Duodenal mucosa (tissue), 2 donors: Measurements from ENCODE around the gene ETFDH.
"Not testable (repeated sequence)": the region's sequence is repeated elsewhere in the genome, so short reads cannot be mapped to it uniquely, and the experiment has no call there.

Source experiments
- H3K27ac ChIP-seq: one replicate; pipeline ENCODE4 v1.7.0; 2013; ENCODE audit warnings: low read depth, low read length
- H3K27me3 ChIP-seq, 2 donors: one replicate each; pipeline ENCODE4 v1.7.0; 2013; ENCODE audit warnings: low read length in 2 of 2, control low read depth in 1 of 2; ENCODE audit not compliant: insufficient read depth in 2 of 2, control insufficient read depth in 1 of 2
- H3K36me3 ChIP-seq, 2 donors: one replicate each; pipeline ENCODE4 v1.7.0; 2013; ENCODE audit warnings: low read length in 2 of 2, control low read depth in 1 of 2; ENCODE audit not compliant: insufficient read depth in 2 of 2, control insufficient read depth in 1 of 2
- H3K4me1 ChIP-seq, 2 donors: one replicate each; pipeline ENCODE4 v1.7.0; 2013; ENCODE audit warnings: low read length in 2 of 2, control low read depth in 1 of 2; ENCODE audit not compliant: insufficient read depth in 2 of 2, control insufficient read depth in 1 of 2
- H3K4me3 ChIP-seq, 2 donors: one replicate each; pipeline ENCODE4 v1.7.0; 2013; ENCODE audit warnings: low read length in 2 of 2, low read depth in 1 of 2
- H3K9ac ChIP-seq, 2 donors: one replicate each; pipeline ENCODE4 v1.7.0; 2013; ENCODE audit warnings: low read length in 2 of 2, low read depth in 1 of 2
- H3K9me3 ChIP-seq, 2 donors: one replicate each; pipeline ENCODE4 v1.7.0; 2013; ENCODE audit warnings: low read length in 2 of 2, control low read depth in 1 of 2; ENCODE audit not compliant: control insufficient read depth in 1 of 2

ETFDH gene

GRCh38 chr4:158676076-158676475 is 4.0 kb downstream of the ETFDH start:
- H3K9ac ChIP-seq = no peak overlapping the region
- no peaks in the 10 kb centered on the region for H3K9me3 ChIP-seq
- no peak overlapping the region for H3K27ac ChIP-seq
- no peaks in the 10 kb centered on the region for H3K27me3 ChIP-seq
- no peak overlapping the region for H3K4me3 ChIP-seq
- peaks cover 9 to 10% of the 10 kb centered on the region in 2 donors for H3K4me1 ChIP-seq
- H3K36me3 ChIP-seq = peaks cover 0 to 3% of the 10 kb centered on the region in 2 donors

GRCh38 chr4:158678767-158679166 is 6.7 kb downstream of the ETFDH start:
- Histone ChIP-seq H3K27ac (no peak overlapping the region), H3K4me1 (peaks cover 3 to 5% of the 10 kb centered on the region in 2 donors), H3K27me3 (no peaks in the 10 kb centered on the region), H3K4me3 (no peak overlapping the region), H3K9me3 (no peaks in the 10 kb centered on the region), H3K9ac (no peak overlapping the region), H3K36me3 (peaks cover 10 to 12% of the 10 kb centered on the region in 2 donors)

- Histone ChIP-seq H3K9me3 (no peaks in the 10 kb centered on the region), H3K4me3 (no peak overlapping the region), H3K9ac (no peak overlapping the region), H3K4me1 (peaks cover 3% of the 10 kb centered on the region in 2 donors), H3K27ac (no peak overlapping the region), H3K36me3 (peaks cover 10 to 33% of the 10 kb centered on the region in 2 donors), H3K27me3 (no peaks in the 10 kb centered on the region)
Measured at GRCh38 chr4:158681629-158682028, 9.5 kb downstream of the ETFDH start.

- no peak overlapping the region for H3K4me3 ChIP-seq
- H3K4me1 ChIP-seq = peaks cover 3% of the 10 kb centered on the region in 2 donors
- peaks cover 10 to 37% of the 10 kb centered on the region in 2 donors for H3K36me3 ChIP-seq
- H3K9me3 ChIP-seq = no peaks in the 10 kb centered on the region
- no peaks in the 10 kb centered on the region for H3K27me3 ChIP-seq
- no peak overlapping the region for H3K9ac ChIP-seq
- no peak overlapping the region for H3K27ac ChIP-seq
Measured at GRCh38 chr4:158682066-158682465, 10.0 kb downstream of the ETFDH start.

DNA sequence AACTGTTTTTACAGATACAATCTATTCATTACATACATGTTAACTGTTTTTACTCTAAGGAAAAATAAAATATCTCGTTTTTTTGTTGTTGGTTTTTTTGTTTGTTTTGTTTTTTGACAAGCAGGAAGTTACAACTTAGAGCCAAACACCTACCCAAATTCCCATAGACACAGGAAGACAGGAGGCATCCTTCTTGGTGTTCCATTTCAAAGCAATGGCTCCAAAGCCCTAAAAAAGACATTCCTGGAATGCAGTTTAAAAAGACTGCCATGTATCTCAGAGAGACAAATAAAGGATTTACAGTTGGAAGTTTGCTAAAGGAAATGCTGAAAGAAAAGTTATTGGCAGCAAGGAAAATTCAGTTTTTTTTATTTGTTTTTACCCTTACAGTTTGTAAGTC is 16.7 kb downstream of the ETFDH start:
- no peak overlapping the region for H3K4me3 ChIP-seq
- H3K27ac ChIP-seq = no peak overlapping the region
- no peaks in the 10 kb centered on the region for H3K4me1 ChIP-seq
- H3K9me3 ChIP-seq = no peaks in the 10 kb centered on the region
- no peak overlapping the region for H3K9ac ChIP-seq
- H3K36me3 ChIP-seq = peaks cover 0 to 44% of the 10 kb centered on the region in 2 donors
- H3K27me3 ChIP-seq = no peaks in the 10 kb centered on the region

GRCh38 chr4:158704274-158704673 is 32.2 kb downstream of the ETFDH start:
- Histone ChIP-seq H3K27ac (no peak overlapping the region), H3K9ac (no peak overlapping the region), H3K4me1 (no peaks in the 10 kb centered on the region), H3K36me3 (peaks cover 18 to 58% of the 10 kb centered on the region in 2 donors), H3K4me3 (no peak overlapping the region), H3K9me3 (no peaks in the 10 kb centered on the region), H3K27me3 (no peaks in the 10 kb centered on the region)

DNA sequence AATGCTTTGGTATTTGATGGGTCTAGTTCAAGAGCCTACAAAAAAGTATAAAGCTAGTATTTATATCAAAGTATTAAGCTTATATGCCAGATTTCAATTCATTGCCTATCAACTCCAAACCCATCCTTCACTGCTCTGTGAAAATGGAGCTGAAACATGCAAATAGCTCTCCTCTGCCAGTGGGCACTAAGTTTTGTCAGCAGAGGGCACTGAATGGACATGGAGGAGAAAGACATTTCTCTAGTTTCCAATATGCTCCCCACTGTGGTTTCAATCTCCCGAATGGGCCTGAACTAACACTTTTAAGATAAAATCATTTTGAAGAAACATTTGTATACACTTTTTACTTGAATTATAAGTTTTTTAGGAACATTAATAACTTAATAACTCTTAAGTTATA is 38.7 kb downstream of the ETFDH start:
- Histone ChIP-seq H3K36me3 (peaks cover 17 to 77% of the 10 kb centered on the region in 2 donors), H3K9ac (no peak overlapping the region), H3K4me1 (no peaks in the 10 kb centered on the region)

GRCh38 chr4:158712622-158713021 is 40.5 kb downstream of the ETFDH start:
- H3K9me3 ChIP-seq, H3K4me3 ChIP-seq, H3K27me3 ChIP-seq, H3K27ac ChIP-seq, H3K9ac ChIP-seq, H3K4me1 ChIP-seq: not testable (repeated sequence)
- H3K36me3 ChIP-seq = peaks cover 24 to 74% of the 10 kb centered on the region in 2 donors

More for the DNA sequence above, 38.7 kb downstream of the ETFDH start:
- H3K4me3 ChIP-seq = no peak overlapping the region
- H3K27ac ChIP-seq = no peak overlapping the region
- no peaks in the 10 kb centered on the region for H3K27me3 ChIP-seq
- no peaks in the 10 kb centered on the region for H3K9me3 ChIP-seq

- H3K27ac ChIP-seq = no peak overlapping the region
- H3K27me3 ChIP-seq = no peaks in the 10 kb centered on the region
- H3K4me3 ChIP-seq = no peak overlapping the region
- no peaks in the 10 kb centered on the region for H3K4me1 ChIP-seq
- H3K9me3 ChIP-seq = no peaks in the 10 kb centered on the region
- peaks cover 36 to 78% of the 10 kb centered on the region in 2 donors for H3K36me3 ChIP-seq
- no peak overlapping the region for H3K9ac ChIP-seq
Measured at GRCh38 chr4:158714937-158715336, 42.8 kb downstream of the ETFDH start.

DNA sequence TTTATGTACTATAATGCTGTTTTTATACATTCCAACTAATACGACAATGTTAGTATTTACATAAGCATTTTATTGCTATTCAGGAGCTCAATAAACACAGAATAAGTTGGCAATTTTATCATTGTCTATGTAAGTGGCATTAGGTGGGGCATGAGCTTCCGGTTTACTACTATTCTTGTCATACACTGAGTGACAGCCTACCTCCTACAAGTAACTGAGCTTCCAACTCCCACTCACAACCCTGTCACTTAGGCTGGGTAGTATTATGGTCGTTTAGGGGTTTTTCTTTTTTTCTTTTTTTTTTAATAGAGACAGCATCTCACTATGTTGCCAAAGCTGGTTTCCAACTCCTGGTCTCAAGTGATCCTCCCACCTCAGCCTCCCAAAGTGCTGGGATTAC is 43.7 kb downstream of the ETFDH start:
- Histone ChIP-seq H3K36me3 (peaks cover 34 to 76% of the 10 kb centered on the region in 2 donors), H3K27me3 (no peaks in the 10 kb centered on the region)

GRCh38 chr4:158721680-158722079 is 49.6 kb downstream of the ETFDH start:
- H3K27ac ChIP-seq = no peak overlapping the region
- no peak overlapping the region for H3K9ac ChIP-seq
- H3K36me3 ChIP-seq = peaks cover 25 to 42% of the 10 kb centered on the region in 2 donors
- no peaks in the 10 kb centered on the region for H3K27me3 ChIP-seq
- H3K4me3 ChIP-seq = peak overlapping the region; percentile 84 to 94
- peaks cover 7 to 11% of the 10 kb centered on the region in 2 donors for H3K4me1 ChIP-seq
- H3K9me3 ChIP-seq = no peaks in the 10 kb centered on the region

More for the DNA sequence above, 43.7 kb downstream of the ETFDH start:
- Histone ChIP-seq H3K9ac (no peak overlapping the region), H3K4me1 (no peaks in the 10 kb centered on the region), H3K9me3 (no peaks in the 10 kb centered on the region), H3K27ac (no peak overlapping the region), H3K4me3 (no peak overlapping the region)
